ENCODE measurements around the gene OR2V1.
"Not testable (repeated sequence)": the region's sequence is repeated elsewhere in the genome, so short reads cannot be mapped to it uniquely, and the experiment has no call there.

Gene OR2V1

GRCh38 chr5:181095162-181095561 lies 35.8 kb downstream of the OR2V1 start:
- not testable (repeated sequence) for H2AFZ ChIP-seq (ENCODE audit: low read depth, low read length); H3K4me1 ChIP-seq (ENCODE audit: low read length); H3K4me3 ChIP-seq (ENCODE audit: low read length); H3K9ac ChIP-seq (ENCODE audit: low read length); H4K20me1 ChIP-seq (ENCODE audit: insufficient read depth, low read length); H3K27me3 ChIP-seq (ENCODE audit: low read depth, low read length); H3K9me3 ChIP-seq (ENCODE audit: insufficient read depth, low read length); H3K79me2 ChIP-seq (ENCODE audit: low read length); H3K4me2 ChIP-seq (ENCODE audit: low read length); H3K27ac ChIP-seq (ENCODE audit: low read length); H3K36me3 ChIP-seq (replicated peaks; ENCODE audit: low read depth, low read length)

GRCh38 chr5:181092428-181092827 lies 38.5 kb downstream of the OR2V1 start:
- Histone ChIP-seq H2AFZ (ENCODE audit: low read depth, low read length) (no peak overlapping the region), H3K27ac (ENCODE audit: low read length) (no peak overlapping the region), H3K4me1 (ENCODE audit: low read length) (no peaks in the 10 kb centered on the region)

GRCh38 chr5:181088289-181088688 lies 42.7 kb downstream of the OR2V1 start:
- no peak for TF ChIP-seq EZH2phosphoT487 (IDR thresholded peaks at IDR 0.05; ENCODE audit: low read depth)
- peak; percentile 41 for TF ChIP-seq CTCF (IDR thresholded peaks at IDR 0.05; ENCODE audit: low read depth, low read length)
- Histone ChIP-seq H3K27me3 (ENCODE audit: low read depth, low read length) (0 out of 2 replicates have a peak, but pooled peaks cover 2% of the 10 kb centered on the region), H3K4me2 (ENCODE audit: low read length) (no peak overlapping the region), H3K4me1 (ENCODE audit: low read length) (no peaks in the 10 kb centered on the region), H4K20me1 (ENCODE audit: insufficient read depth, low read length) (no peaks in the 10 kb centered on the region), H3K9ac (ENCODE audit: low read length) (no peak overlapping the region), H3K36me3 (replicated peaks; ENCODE audit: low read depth, low read length) (no peaks in the 10 kb centered on the region), H3K4me3 (ENCODE audit: low read length) (no peak overlapping the region), H3K79me2 (ENCODE audit: low read length) (no peaks in the 10 kb centered on the region), H3K27ac (ENCODE audit: low read length) (no peak overlapping the region), H3K9me3 (ENCODE audit: insufficient read depth, low read length) (no peaks in the 10 kb centered on the region), H2AFZ (ENCODE audit: low read depth, low read length) (no peak overlapping the region)

More at GRCh38 chr5:181092428-181092827, 38.5 kb downstream of the OR2V1 start:
- Histone ChIP-seq H3K9ac (ENCODE audit: low read length) (no peak overlapping the region), H3K36me3 (replicated peaks; ENCODE audit: low read depth, low read length) (no peaks in the 10 kb centered on the region), H3K9me3 (ENCODE audit: insufficient read depth, low read length) (no peaks in the 10 kb centered on the region), H3K27me3 (ENCODE audit: low read depth, low read length) (no peaks in the 10 kb centered on the region), H4K20me1 (ENCODE audit: insufficient read depth, low read length) (no peaks in the 10 kb centered on the region), H3K79me2 (ENCODE audit: low read length) (no peaks in the 10 kb centered on the region), H3K4me2 (ENCODE audit: low read length) (no peak overlapping the region), H3K4me3 (ENCODE audit: low read length) (no peak overlapping the region)
- TF ChIP-seq EZH2phosphoT487 (IDR thresholded peaks at IDR 0.05; ENCODE audit: low read depth), result no peak
- no peak for TF ChIP-seq CTCF (IDR thresholded peaks at IDR 0.05; ENCODE audit: low read depth, low read length)

GRCh38 chr5:181087309-181087708 lies 43.7 kb downstream of the OR2V1 start:
- Histone ChIP-seq H3K27me3 (ENCODE audit: low read depth, low read length) (peaks cover 9% of the 10 kb centered on the region; the same call in 1 of the 2 replicates), H2AFZ (ENCODE audit: low read depth, low read length) (no peak overlapping the region), H3K4me3 (ENCODE audit: low read length) (no peak overlapping the region), H3K36me3 (replicated peaks; ENCODE audit: low read depth, low read length) (no peaks in the 10 kb centered on the region), H3K9me3 (ENCODE audit: insufficient read depth, low read length) (no peaks in the 10 kb centered on the region), H3K9ac (ENCODE audit: low read length) (no peak overlapping the region), H3K4me2 (ENCODE audit: low read length) (no peak overlapping the region), H3K27ac (ENCODE audit: low read length) (no peak overlapping the region), H3K4me1 (ENCODE audit: low read length) (no peaks in the 10 kb centered on the region), H4K20me1 (ENCODE audit: insufficient read depth, low read length) (no peaks in the 10 kb centered on the region), H3K79me2 (ENCODE audit: low read length) (no peaks in the 10 kb centered on the region)
- TF ChIP-seq CTCF (IDR thresholded peaks at IDR 0.05; ENCODE audit: low read depth, low read length) (no peak), EZH2phosphoT487 (IDR thresholded peaks at IDR 0.05; ENCODE audit: low read depth) (no peak)

GRCh38 chr5:181086884-181087205 lies 44.1 kb downstream of the OR2V1 start:
- Histone ChIP-seq H3K27ac (ENCODE audit: low read length) (no peak overlapping the region), H3K9me3 (ENCODE audit: insufficient read depth, low read length) (no peaks in the 10 kb centered on the region), H3K4me2 (ENCODE audit: low read length) (no peak overlapping the region), H3K79me2 (ENCODE audit: low read length) (no peaks in the 10 kb centered on the region), H3K27me3 (ENCODE audit: low read depth, low read length) (peaks cover 10% of the 10 kb centered on the region; the same call in 1 of the 2 replicates), H3K4me1 (ENCODE audit: low read length) (no peaks in the 10 kb centered on the region), H3K36me3 (replicated peaks; ENCODE audit: low read depth, low read length) (no peaks in the 10 kb centered on the region), H3K4me3 (ENCODE audit: low read length) (no peak overlapping the region), H2AFZ (ENCODE audit: low read depth, low read length) (no peak overlapping the region), H4K20me1 (ENCODE audit: insufficient read depth, low read length) (no peaks in the 10 kb centered on the region), H3K9ac (ENCODE audit: low read length) (no peak overlapping the region)
- TF ChIP-seq CTCF (IDR thresholded peaks at IDR 0.05; ENCODE audit: low read depth, low read length), result no peak
- no peak for TF ChIP-seq EZH2phosphoT487 (IDR thresholded peaks at IDR 0.05; ENCODE audit: low read depth)

All from OCI-LY3 (cell line).